Neural progenitor cell (in vitro differentiated cells): ENCODE data around the gene TBC1D1. TPM values are rescaled to one million over a fixed set of nuclear protein-coding genes. Genes with fewer than 3 reads are reported as not detected.

Experiments used
- DNase-seq: peaks from one replicate; pipeline ENCODE4 v3.0.0-alpha.2; 2016; ENCODE audit warnings: low spot score
- H2AFZ ChIP-seq: fragments of 200-600 bp; sonication (generic); replicated peaks from 2 replicates; pipeline ENCODE4 v1.6.1; 2016; ENCODE audit warnings: antibody characterized with exemption
- H3F3A ChIP-seq: fragments of 200-600 bp; sonication (generic); 2 replicates; pipeline ENCODE4 v1.6.1; 2016; ENCODE audit warnings: antibody characterized with exemption, low read depth
- H3K27ac ChIP-seq: fragments of 200-600 bp; sonication (generic); 2 replicates; pipeline ENCODE4 v1.5.1; 2016; ENCODE audit warnings: mild to moderate bottlenecking
- H3K27me3 ChIP-seq: fragments of 200-600 bp; sonication (generic); 2 replicates; pipeline ENCODE4 v1.6.1; 2016; ENCODE audit warnings: mild to moderate bottlenecking, moderate library complexity
- H3K36me3 ChIP-seq: fragments of 200-600 bp; sonication (generic); 2 replicates; pipeline ENCODE4 v1.5.1; 2016
- H3K4me1 ChIP-seq: fragments of 200-600 bp; sonication (generic); 2 replicates; pipeline ENCODE4 v1.6.1; 2016; ENCODE audit warnings: mixed run types
- H3K4me2 ChIP-seq: fragments of 200-600 bp; sonication (generic); 2 replicates; pipeline ENCODE4 v1.6.1; 2016
- H3K4me3 ChIP-seq: fragments of 200-600 bp; sonication (generic); 2 replicates; pipeline ENCODE4 v1.5.1; 2016
- H3K79me2 ChIP-seq: fragments of 200-600 bp; sonication (generic); 2 replicates; pipeline ENCODE4 v1.6.1; 2016; ENCODE audit warnings: low read depth
- H3K9ac ChIP-seq: fragments of 200-600 bp; sonication (generic); 2 replicates; pipeline ENCODE4 v1.6.1; 2016
- H3K9me3 ChIP-seq: fragments of 200-600 bp; sonication (generic); 2 replicates; pipeline ENCODE4 v1.5.1; 2016; ENCODE audit warnings: low read depth
- H4K20me1 ChIP-seq: fragments of 200-600 bp; sonication (generic); 2 replicates; pipeline ENCODE4 v1.6.1; 2016; ENCODE audit warnings: low read depth
- H3K27ac Mint-ChIP-seq: 3 replicates; pipeline ENCODE4 v1.8.0; 2021; ENCODE audit warnings: mixed read lengths
- H3K27me3 Mint-ChIP-seq: 2 replicates; pipeline ENCODE4 v1.8.0; 2022; ENCODE audit warnings: low read depth, mild to moderate bottlenecking, inconsistent platforms, moderate library complexity, mixed read lengths; ENCODE audit not compliant: insufficient read depth
- H3K36me3 Mint-ChIP-seq: 3 replicates; pipeline ENCODE4 v1.8.0; 2021; ENCODE audit warnings: mixed read lengths
- H3K4me1 Mint-ChIP-seq: 3 replicates; pipeline ENCODE4 v1.8.0; 2021; ENCODE audit warnings: mixed read lengths
- H3K4me3 Mint-ChIP-seq: 3 replicates; pipeline ENCODE4 v1.8.0; 2021; ENCODE audit warnings: mild to moderate bottlenecking, moderate library complexity, mixed read lengths
- H3K9me3 Mint-ChIP-seq: 3 replicates; pipeline ENCODE4 v1.8.0; 2020; ENCODE audit warnings: mixed read lengths
- CTCF ChIP-seq: fragments of 200-600 bp; sonication (generic); IDR thresholded peaks from 2 replicates; pipeline ENCODE4 v1.5.1; 2017; ENCODE audit warnings: antibody characterized with exemption, mild to moderate bottlenecking
- EZH2 ChIP-seq: fragments of 200-600 bp; sonication (generic); IDR thresholded peaks from 2 replicates; pipeline ENCODE4 v1.6.1; 2017; ENCODE audit warnings: antibody characterized with exemption, mild to moderate bottlenecking, moderate library complexity
- EZH2phosphoT487 ChIP-seq: fragments of 200-600 bp; sonication (generic); IDR thresholded peaks from 2 replicates; pipeline ENCODE4 v1.6.1; 2017; ENCODE audit warnings: antibody characterized with exemption
- total RNA-seq: library from RNA; depleted of rRNA; stranded (reverse); fragments of >200 nt; gene quantifications from 2 replicates; pipeline ENCODE4 v1.2.3, GENCODE V29; 2015; ENCODE audit warnings: low replicate concordance

The TBC1D1 gene
- total RNA-seq, 1 donor from 2014 or later = 208 TPM

- TF ChIP-seq EZH2phosphoT487 (no peak), CTCF (no peak), EZH2 (no peak)
- Mint-ChIP-seq H3K27me3 (peaks cover 4% of the 10 kb centered on the region), H3K4me3 (no peak overlapping the region), H3K36me3 (no peaks in the 10 kb centered on the region), H3K4me1 (no peaks in the 10 kb centered on the region), H3K27ac (no peak overlapping the region), H3K9me3 (peaks cover 4% of the 10 kb centered on the region)
- Histone ChIP-seq H3K4me3 (no peak overlapping the region), H3K27me3 (no peaks in the 10 kb centered on the region), H3K9me3 (no peaks in the 10 kb centered on the region), H3K27ac (no peak overlapping the region), H3K9ac (no peak overlapping the region), H2AFZ (no peak overlapping the region), H3K4me2 (no peak overlapping the region), H3K79me2 (no peaks in the 10 kb centered on the region), H4K20me1 (no peaks in the 10 kb centered on the region), H3F3A (no peaks in the 10 kb centered on the region), H3K4me1 (no peaks in the 10 kb centered on the region), H3K36me3 (no peaks in the 10 kb centered on the region)
- no peak for DNase-seq
These were observed 55.8 kb downstream of the TBC1D1 start for GRCh38 chr4:37946503-37947179.

- Mint-ChIP-seq H3K4me3 (no peak overlapping the region), H3K27ac (no peak overlapping the region), H3K27me3 (peaks cover 2% of the 10 kb centered on the region), H3K4me1 (no peaks in the 10 kb centered on the region), H3K9me3 (no peaks in the 10 kb centered on the region), H3K36me3 (no peaks in the 10 kb centered on the region)
- Histone ChIP-seq H2AFZ (no peak overlapping the region), H3K9ac (no peak overlapping the region), H3K79me2 (no peaks in the 10 kb centered on the region), H3K27ac (no peak overlapping the region), H4K20me1 (no peaks in the 10 kb centered on the region), H3K27me3 (no peaks in the 10 kb centered on the region), H3K9me3 (no peaks in the 10 kb centered on the region), H3K4me3 (no peak overlapping the region), H3K4me2 (no peak overlapping the region), H3F3A (no peaks in the 10 kb centered on the region), H3K36me3 (no peaks in the 10 kb centered on the region), H3K4me1 (no peaks in the 10 kb centered on the region)
- DNase-seq = no peak
- TF ChIP-seq CTCF (no peak), EZH2 (no peak), EZH2phosphoT487 (no peak)
These were observed 57.7 kb downstream of the TBC1D1 start for GRCh38 chr4:37948542-37948941.

GRCh38 chr4:37949636-37950426, 58.9 kb downstream of the TBC1D1 start:
- H3K27ac ChIP-seq = no peak overlapping the region
- no peaks in the 10 kb centered on the region for H3K79me2 ChIP-seq
- no peaks in the 10 kb centered on the region for H3K9me3 Mint-ChIP-seq
- DNase-seq = no peak
- TF ChIP-seq CTCF (no peak), EZH2 (no peak), EZH2phosphoT487 (no peak)
- no peaks in the 10 kb centered on the region for H3K27me3 ChIP-seq
- no peaks in the 10 kb centered on the region for H4K20me1 ChIP-seq
- H3K4me3 ChIP-seq = no peak overlapping the region
- H3K4me1 Mint-ChIP-seq = no peaks in the 10 kb centered on the region
- H3K36me3 Mint-ChIP-seq = no peaks in the 10 kb centered on the region
- H3K4me3 Mint-ChIP-seq = no peak overlapping the region
- H3K27ac Mint-ChIP-seq = no peak overlapping the region
- H3K4me2 ChIP-seq = no peak overlapping the region
- no peaks in the 10 kb centered on the region for H3K4me1 ChIP-seq
- no peaks in the 10 kb centered on the region for H3K9me3 ChIP-seq
- H3K9ac ChIP-seq = no peak overlapping the region
- H2AFZ ChIP-seq = peak overlapping the region; percentile 50
- no peaks in the 10 kb centered on the region for H3K36me3 ChIP-seq
- no peaks in the 10 kb centered on the region for H3F3A ChIP-seq
- peaks cover 2% of the 10 kb centered on the region for H3K27me3 Mint-ChIP-seq
